Measurements from ENCODE around the gene COMMD10.
"Not testable (repeated sequence)": the region's sequence is repeated elsewhere in the genome, so short reads cannot be mapped to it uniquely, and the experiment has no call there.

Gene COMMD10

GRCh38 chr5:116084871-116085715 lies at the start of gene COMMD10:
COMMD10 (plus strand) TSS chr5:116085025.
- ATAC-seq, result peak; percentile 96

GRCh38 chr5:116035123-116035522 lies 49.7 kb upstream of the COMMD10 start:
- ATAC-seq, result no peak
- DNase-seq, result no peak

More at GRCh38 chr5:116084871-116085715, at the start of gene COMMD10:
- DNase-seq, result peak; percentile 80

GRCh38 chr5:116037236-116037822 lies 47.5 kb upstream of the COMMD10 start:
- no peak for ATAC-seq

GRCh38 chr5:116038817-116039216 lies 46.0 kb upstream of the COMMD10 start:
- ATAC-seq, result peak; percentile 19
- DNase-seq, result peak; percentile 7

More at GRCh38 chr5:116037236-116037822, 47.5 kb upstream of the COMMD10 start:
- DNase-seq, result no peak

- DNase-seq (no peak), ATAC-seq (no peak)
Observed at GRCh38 chr5:116042375-116042774, 42.5 kb upstream of the COMMD10 start.

- no peak for ATAC-seq
- no peak for DNase-seq
Observed at GRCh38 chr5:116044073-116044472, 40.8 kb upstream of the COMMD10 start.

- ATAC-seq (no peak), DNase-seq (no peak)
Observed at GRCh38 chr5:116045821-116046220, 39.0 kb upstream of the COMMD10 start.

- DNase-seq, result no peak
- no peak for ATAC-seq
Observed at GRCh38 chr5:116046261-116046660, 38.6 kb upstream of the COMMD10 start.

GRCh38 chr5:116046823-116047222 lies 38.0 kb upstream of the COMMD10 start:
- ATAC-seq (no peak), DNase-seq (no peak)

GRCh38 chr5:116058346-116058936 lies 26.4 kb upstream of the COMMD10 start:
- DNase-seq (no peak), ATAC-seq (no peak)

GRCh38 chr5:116062352-116062751 lies 22.5 kb upstream of the COMMD10 start:
- no peak for ATAC-seq

GRCh38 chr5:116063950-116064349 lies 20.9 kb upstream of the COMMD10 start:
- DNase-seq, result no peak
- ATAC-seq, result no peak

More at GRCh38 chr5:116062352-116062751, 22.5 kb upstream of the COMMD10 start:
- no peak for DNase-seq

- ATAC-seq (no peak), DNase-seq (peak; percentile 35)
Observed at GRCh38 chr5:116068028-116068632, 16.7 kb upstream of the COMMD10 start.

- ATAC-seq, result no peak
- DNase-seq, result no peak
Observed at GRCh38 chr5:116071211-116071610, 13.6 kb upstream of the COMMD10 start.

GRCh38 chr5:116075191-116075831 lies 9.5 kb upstream of the COMMD10 start:
- ATAC-seq (peak; percentile 36), DNase-seq (peak; percentile 23)

GRCh38 chr5:116076496-116076895 lies 8.3 kb upstream of the COMMD10 start:
- ATAC-seq, result peak; percentile 93
- DNase-seq, result peak; percentile 24

- DNase-seq, result no peak
- ATAC-seq, result no peak
Observed at GRCh38 chr5:116078199-116078598, 6.6 kb upstream of the COMMD10 start.

GRCh38 chr5:116084287-116084691 lies 536 bp upstream of the COMMD10 start:
- DNase-seq, result peak; percentile 43

GRCh38 chr5:116086309-116086708 lies 1.5 kb downstream of the COMMD10 start:
- not testable (repeated sequence) for DNase-seq, ATAC-seq

More at GRCh38 chr5:116084287-116084691, 536 bp upstream of the COMMD10 start:
- peak; percentile 36 for ATAC-seq

GRCh38 chr5:116088062-116088461 lies 3.2 kb downstream of the COMMD10 start:
- ATAC-seq (no peak), DNase-seq (no peak)

GRCh38 chr5:116090302-116090701 lies 5.5 kb downstream of the COMMD10 start:
- no peak for DNase-seq

GRCh38 chr5:116091416-116091815 lies 6.6 kb downstream of the COMMD10 start:
- no peak for ATAC-seq
- DNase-seq, result no peak

More at GRCh38 chr5:116090302-116090701, 5.5 kb downstream of the COMMD10 start:
- no peak for ATAC-seq

All from stimulated activated naive CD8-positive, alpha-beta T cell treated with anti-CD3 and anti-CD28 coated beads, Interleukin-15, Interleukin-2, amounts not matched to agents 100 U/mL and 50 U/mL, for 24 hours (primary cell).